K562 (cell line): ENCODE data around the gene KCNJ14. TPM values are rescaled to one million over a fixed set of nuclear protein-coding genes. Genes with fewer than 3 reads are reported as not detected.

Source experiments
- ATAC-seq: fragments of 200-7000 bp; cut with Tn5 transposase; 3 replicates; pipeline ENCODE4 v1.9.1; 2020; ENCODE audit warnings: moderate library complexity
- BruUV-seq: library from RNA; stranded (reverse); fragments of 400-500 nt; replicated peaks from 2 replicates; lab custom pipeline; 2021; lab: Mats Ljungman, UMichigan
- CTCF ChIA-PET: fragments of 300-600 bp; formaldehyde crosslinking; extraction: SDS; loops from one replicate; lab custom pipeline; 2021; ENCODE audit warnings: low intra/inter-chr PET ratio; lab: Yijun Ruan, JAX
- POLR2A ChIA-PET: fragments of 300-600, 350-650 bp; sonication (Branson Sonifier 250); formaldehyde crosslinking; extraction: SDS; loops from one replicate; lab custom pipeline; 2021; ENCODE audit warnings: antibody characterized with exemption, inconsistent platforms; lab: Yijun Ruan, JAX
- DNase-seq, 4 experiments: peaks; one replicate each; pipeline versions ENCODE4 v3.0.0 to v3.0.0-alpha.2; 2011 to 2018; ENCODE audit warnings: low spot score in 3 of 4, mixed read lengths in 3 of 4; ENCODE audit errors: extremely low read depth in 1 of 4
- FAIRE-seq: peaks from 2 replicates; lab custom pipeline; 2011; peaks lifted over from hg19 to GRCh38; lab: Jason Lieb, UNC
- H2AFZ ChIP-seq: 2 replicates; pipeline ENCODE4 v1.6.0; 2011; ENCODE audit warnings: low read depth, low read length, control low read depth, inconsistent platforms
- H3K27ac ChIP-seq: fragments of 200-600 bp; 3 replicates; pipeline ENCODE4 v1.8.0; 2011; ENCODE audit warnings: low read depth, mild to moderate bottlenecking, control low read depth, inconsistent platforms, low read length, moderate library complexity, mixed read lengths; ENCODE audit errors: extremely low read depth
- H3K27me3 ChIP-seq, 2 experiments: fragments of 300-600 bp in 1 of 2; 2 replicates in 1 of 2; 3 replicates in 1 of 2; pipeline versions ENCODE4 v1.6.0 to v1.8.0; 2011; ENCODE audit warnings: inconsistent platforms in 2 of 2, low read length in 2 of 2, mild to moderate bottlenecking in 1 of 2, mixed read lengths in 1 of 2, moderate library complexity in 1 of 2; ENCODE audit not compliant: control insufficient read depth in 2 of 2, insufficient read depth in 2 of 2
- H3K36me3 ChIP-seq: fragments of 300-600 bp; 3 replicates; pipeline ENCODE4 v1.8.0; 2011; ENCODE audit warnings: mild to moderate bottlenecking, low read length, inconsistent platforms; ENCODE audit not compliant: control insufficient read depth, insufficient read depth
- H3K4me1 ChIP-seq, 2 experiments: fragments of 200-600 bp in 1 of 2; replicated peaks in 1 of 2; 2 replicates in 1 of 2; 3 replicates in 1 of 2; pipeline versions ENCODE4 v1.5.1 to v1.8.0; 2011; ENCODE audit warnings: inconsistent platforms in 2 of 2, low read length in 2 of 2, mild to moderate bottlenecking in 1 of 2, mixed read lengths in 1 of 2, moderate library complexity in 1 of 2; ENCODE audit not compliant: control insufficient read depth in 2 of 2, insufficient read depth in 2 of 2
- H3K4me2 ChIP-seq: 2 replicates; pipeline ENCODE4 v1.6.1; 2011; ENCODE audit warnings: low read length, control low read depth, inconsistent platforms, mixed read lengths; ENCODE audit not compliant: insufficient read depth
- H3K4me3 ChIP-seq: fragments of 200-600 bp; sonication (generic), shearing (Covaris generic); 2 replicates; pipeline ENCODE4 v1.5.1; 2016; ENCODE audit warnings: control low read depth, inconsistent platforms
- H3K79me2 ChIP-seq: fragments of 200-600 bp; 3 replicates; pipeline ENCODE4 v1.8.0; 2011; ENCODE audit warnings: low read length, inconsistent platforms; ENCODE audit not compliant: control insufficient read depth, insufficient read depth
- H3K9ac ChIP-seq, 2 experiments: 2 replicates each; pipeline versions ENCODE4 v1.6.0 to v1.6.1; 2011; ENCODE audit warnings: low read depth in 2 of 2, low read length in 2 of 2, control low read depth in 1 of 2, inconsistent platforms in 1 of 2, mild to moderate bottlenecking in 1 of 2, mixed read lengths in 1 of 2; ENCODE audit not compliant: insufficient read depth in 1 of 2
- H3K9me1 ChIP-seq: one replicate; pipeline ENCODE4 v1.6.0; 2011; ENCODE audit warnings: inconsistent platforms, mild to moderate bottlenecking, low read length, moderate library complexity; ENCODE audit not compliant: control insufficient read depth, insufficient read depth
- H3K9me3 ChIP-seq: replicated peaks from 2 replicates; pipeline ENCODE4 v1.5.1; 2011; ENCODE audit warnings: low read depth, low read length, inconsistent platforms; ENCODE audit not compliant: control insufficient read depth, insufficient read depth
- H4K20me1 ChIP-seq: replicated peaks from 2 replicates; pipeline ENCODE4 v1.6.1; 2011; ENCODE audit warnings: low read length, inconsistent platforms, mixed read lengths; ENCODE audit not compliant: control insufficient read depth, insufficient read depth
- CBX1 ChIP-seq: sonication (generic); IDR thresholded peaks from 2 replicates; pipeline ENCODE4 v1.6.1; 2016; ENCODE audit warnings: antibody characterized with exemption, low read depth, mild to moderate bottlenecking
- GTF2B ChIP-seq: IDR thresholded peaks from 2 replicates; pipeline ENCODE4 v1.6.1; 2011; ENCODE audit not compliant: insufficient read length; ENCODE audit errors: extremely low read depth
- HDAC8 ChIP-seq: fragments of 450-650 bp; IDR thresholded peaks from 2 replicates; pipeline ENCODE4 v1.6.1; 2016; ENCODE audit warnings: mild to moderate bottlenecking, missing genetic modification characterization, moderate library complexity, missing compliant biosample characterization
- IFI16 ChIP-seq: fragments of 250-450 bp; sonication (Bioruptor Pico); IDR thresholded peaks from 2 replicates; pipeline ENCODE4 v2.1.2; 2022; ENCODE audit warnings: mild to moderate bottlenecking, inconsistent platforms
- MAFK ChIP-seq: IDR thresholded peaks from 2 replicates; pipeline ENCODE4 v1.6.1; 2011; ENCODE audit warnings: low read length, improper control_type of control experiment
- MCM7 ChIP-seq, 2 experiments: fragments of 450-650 bp; IDR thresholded peaks; 2 replicates each; pipeline ENCODE4 v1.6.1; 2016 to 2018
- MYBL2 ChIP-seq, 2 experiments: fragments of 450-650 bp in 1 of 2; sonication (generic) in 1 of 2; formaldehyde crosslinking in 1 of 2; IDR thresholded peaks; 2 replicates each; pipeline versions ENCODE4 v1.6.1 to v1.8.1; 2017 to 2022; ENCODE audit warnings: borderline replicate concordance in 1 of 2, inconsistent platforms in 1 of 2, low read depth in 1 of 2, mild to moderate bottlenecking in 1 of 2, missing genetic modification reagents in 1 of 2, moderate library complexity in 1 of 2
- NCOA6 ChIP-seq: fragments of 450-650 bp; IDR thresholded peaks from 2 replicates; pipeline ENCODE4 v1.6.1; 2017; ENCODE audit warnings: mild to moderate bottlenecking
- SMARCB1 ChIP-seq: IDR thresholded peaks from 2 replicates; pipeline ENCODE4 v1.6.1; 2011; ENCODE audit warnings: improper control_type of control experiment, low read depth; ENCODE audit not compliant: insufficient read length
- TAF7 ChIP-seq: fragments of 450-650 bp; IDR thresholded peaks from 2 replicates; pipeline ENCODE4 v1.6.1; 2016; ENCODE audit warnings: missing genetic modification characterization, missing compliant biosample characterization
- TRIM24 ChIP-seq, 2 experiments: fragments of 450-650 bp; IDR thresholded peaks; 2 replicates each; pipeline ENCODE4 v1.6.1; 2016
- XRCC3 ChIP-seq: fragments of 450-650 bp; IDR thresholded peaks from 2 replicates; pipeline ENCODE4 v1.6.1; 2017; ENCODE audit warnings: mild to moderate bottlenecking, moderate library complexity
- ZBTB26 ChIP-seq: fragments of 450-650 bp; formaldehyde crosslinking; IDR thresholded peaks from 2 replicates; pipeline ENCODE4 v1.4.0; 2022; ENCODE audit warnings: missing genetic modification characterization
- ZNF121 ChIP-seq: sonication (generic); formaldehyde crosslinking; conservative IDR thresholded peaks from 2 replicates; pipeline ENCODE4 v1.8.0; 2022; ENCODE audit warnings: missing genetic modification reagents
- WGBS: fragments of 100-300 bp; shearing (Covaris generic); methylation state at CpG from one replicate; pipeline ENCODE4 v1.1.6; 2016; ENCODE audit warnings: low coverage, mixed read lengths; ENCODE audit not compliant: insufficient coverage; ENCODE audit errors: missing lambda C conversion rate; 5-methylcytosine and 5-hydroxymethylcytosine counted together
- in situ Hi-C: fragments of 300-500 bp; cut with MboI; formaldehyde crosslinking; loops from 4 replicates; pipeline ENCODE4 v1.15.0; 2018; ENCODE audit warnings: inconsistent platforms, mixed read lengths
- intact Hi-C: fragments of 100-400 bp; cut with micrococcal nuclease; formaldehyde crosslinking; loops from 2 replicates; pipeline ENCODE4 v1.14.2; 2022
- polyA plus RNA-seq, 8 experiments: library from polyadenylated mRNA; depleted of rRNA in 4 of 8; stranded (reverse) in 5 of 8; unstranded in 3 of 8; fragments of >200 nt; fragmentation: Nextera tagmentation in 2 of 8; fragmentation: Illumina TruSeq in 1 of 8; extraction: Ambion mirVana in 2 of 8; extraction: Trizol in 1 of 8; gene quantifications; 2 replicates each; pipeline versions ENCODE4 v1.2.1 to v1.2.3, GENCODE V29; 2011 to 2014; ENCODE audit warnings: inconsistent platforms in 1 of 8, missing spikeins in 1 of 8
- total RNA-seq, 7 experiments: library from RNA; depleted of rRNA in 6 of 7; stranded (reverse); fragments of >200 nt in 6 of 7; fragmentation: Illumina TruSeq in 2 of 7; extraction: Trizol in 2 of 7; gene quantifications; 2 replicates each; pipeline versions ENCODE4 v1.2.1 to v1.2.3, GENCODE V29; 2011 to 2021; ENCODE audit warnings: low replicate concordance in 1 of 7

Gene KCNJ14
- total and polyA plus RNA-seq, 9 of the 15 experiments (the other 6 are each of a cell fraction or from before 2014, with no cell fraction given): 0.15 to 1.6 (median 0.49) TPM

- Histone ChIP-seq H3K4me3 (no peak overlapping the region), H3K4me1 (peaks cover 0 to 35% of the 10 kb centered on the region in 2 experiments; a peak in 2 of 5 replicates), H3K27ac (no peak overlapping the region), H3K9me3 (no peaks in the 10 kb centered on the region), H3K4me2 (no peak overlapping the region), H4K20me1 (peaks cover 9% of the 10 kb centered on the region), H3K79me2 (peaks cover 12% of the 10 kb centered on the region), H3K36me3 (peaks cover 76% of the 10 kb centered on the region; the same call in 2 of the 3 replicates), H3K27me3 (no peaks in the 10 kb centered on the region), H3K9ac (no peak overlapping the region), H3K9me1 (no peaks in the 10 kb centered on the region), H2AFZ (no peak overlapping the region)
- in situ Hi-C loops: no loop called here
- intact Hi-C loops: no loop called here
- TF ChIP-seq MAFK (no peak), ZNF121 (peak; percentile 56)
- ChIA-PET POLR2A (interaction anchor here (0.8 to 3.1 kb wide), 2 partner anchors 10 to 98 kb away, joined by 3 to 25 read pairs; partner anchors contain the start of gene GRWD1), CTCF (no interaction called here)
- DNase-seq: no peak
- no peak for FAIRE-seq
- ATAC-seq: no peak
- 98% methylated on average over 3 of the region's 4 CpGs for WGBS
- BruUV-seq: no TSS peak
Measured at GRCh38 chr19:48456864-48457263, 1.5 kb downstream of the KCNJ14 start.

GRCh38 chr19:48458016-48458415 is 2.6 kb downstream of the KCNJ14 start:
- Histone ChIP-seq H3K27me3 (no peaks in the 10 kb centered on the region), H3K4me3 (no peak overlapping the region), H3K4me2 (no peak overlapping the region), H3K79me2 (peaks cover 12% of the 10 kb centered on the region), H3K9me3 (no peaks in the 10 kb centered on the region), H3K9ac (no peak overlapping the region), H3K9me1 (no peaks in the 10 kb centered on the region), H3K4me1 (peaks cover 0 to 40% of the 10 kb centered on the region in 2 experiments; a peak in 2 of 5 replicates), H3K36me3 (peaks cover 74% of the 10 kb centered on the region; the same call in 2 of the 3 replicates), H2AFZ (no peak overlapping the region), H4K20me1 (peaks cover 9% of the 10 kb centered on the region), H3K27ac (no peak overlapping the region)
- DNase-seq: no peak
- no TSS peak for BruUV-seq
- 97% methylated on average over 2 of the region's 2 CpGs for WGBS
- ChIA-PET POLR2A (interaction anchor here (0.7 to 3.1 kb wide), 5 partner anchors 11 to 613 kb away, joined by 3 to 25 read pairs (median 3); partner anchors contain the start of gene GRWD1), CTCF (no interaction called here)
- intact Hi-C loops: no loop called here
- in situ Hi-C loops: no loop called here
- ATAC-seq: no peak
- TF ChIP-seq TAF7: no peak
- TF ChIP-seq CBX1: no peak
- TF ChIP-seq MYBL2 (IDR thresholded peaks at IDR 0.05; ENCODE audit: low read depth): no peak
- TF ChIP-seq MYBL2 (CRISPR knock-in tag; IDR thresholded peaks at IDR 0.05; ENCODE audit: borderline replicate concordance): no peak
- TF ChIP-seq SMARCB1: no peak
- no peak for TF ChIP-seq IFI16
- TF ChIP-seq TRIM24 (IDR thresholded peaks at IDR 0.05): no peak
- TF ChIP-seq GTF2B: no peak
- no peak for TF ChIP-seq XRCC3
- no peak for TF ChIP-seq ZBTB26 (CRISPR knock-in tag)
- TF ChIP-seq MCM7 (IDR thresholded peaks at IDR 0.05): no peak
- no peak for TF ChIP-seq NCOA6
- TF ChIP-seq HDAC8: no peak
- peak; percentile 11 for FAIRE-seq
